Panc1 (cell line): ENCODE measurements around the gene SUPT6H. TPM values are rescaled to one million over a fixed set of nuclear protein-coding genes. Genes with fewer than 3 reads are reported as not detected.

Experiments used
- ATAC-seq: fragments of 200-7000 bp; cut with Tn5 transposase; 2 replicates; pipeline ENCODE4 v1.9.1; 2020; ENCODE audit warnings: mild to moderate bottlenecking, moderate library complexity
- BruUV-seq: library from RNA; stranded (reverse); fragments of 400-500 nt; replicated peaks from 2 replicates; lab custom pipeline; 2021; lab: Mats Ljungman, UMichigan
- CTCF ChIA-PET: fragments of 300-600 bp; sonication (Branson Sonifier 250); formaldehyde crosslinking; loops from one replicate; lab custom pipeline; 2022; ENCODE audit warnings: antibody characterized with exemption; lab: Charles Lee
- POLR2A ChIA-PET: fragments of 300-600 bp; sonication (Branson Sonifier 250); formaldehyde crosslinking; loops from one replicate; lab custom pipeline; 2022; ENCODE audit warnings: antibody characterized with exemption; lab: Charles Lee
- DNase-seq: peaks from one replicate; pipeline ENCODE4 v3.0.0-alpha.2; 2010; ENCODE audit warnings: low read depth, low spot score
- H3K27ac ChIP-seq: 2 replicates; pipeline ENCODE4 v1.5.1; 2011; ENCODE audit warnings: mild to moderate bottlenecking, low read length, inconsistent platforms
- H3K27me3 ChIP-seq: fragments of 200-500 bp; sonication (Bioruptor generic); 2 replicates; pipeline ENCODE4 v1.6.0; 2014; ENCODE audit warnings: low read length, inconsistent platforms; ENCODE audit not compliant: control insufficient read depth, insufficient read depth
- H3K36me3 ChIP-seq: fragments of 200-500 bp; sonication (Bioruptor generic); 2 replicates; pipeline ENCODE4 v1.5.1; 2014; ENCODE audit warnings: inconsistent platforms, mild to moderate bottlenecking, low read length, moderate library complexity; ENCODE audit not compliant: control insufficient read depth, insufficient read depth
- H3K4me1 ChIP-seq: 2 replicates; pipeline ENCODE4 v1.5.1; 2011; ENCODE audit warnings: inconsistent platforms, mild to moderate bottlenecking, low read length, moderate library complexity; ENCODE audit not compliant: control insufficient read depth, insufficient read depth
- H3K4me3 ChIP-seq, 2 experiments: 2 replicates each; pipeline ENCODE4 v1.5.1; 2011 to 2012; ENCODE audit warnings: low read depth in 2 of 2, low read length in 2 of 2, mild to moderate bottlenecking in 2 of 2, inconsistent platforms in 1 of 2, moderate library complexity in 1 of 2
- H3K9me3 ChIP-seq: fragments of 200-500 bp; sonication (Bioruptor generic); 2 replicates; pipeline ENCODE4 v1.5.1; 2014; ENCODE audit warnings: low read depth, mild to moderate bottlenecking, inconsistent platforms, low read length, moderate library complexity; ENCODE audit not compliant: control insufficient read depth, insufficient read depth
- CTCF ChIP-seq: fragments of 450-650 bp; IDR thresholded peaks from 2 replicates; pipeline ENCODE4 v1.5.1; 2017; ENCODE audit warnings: mild to moderate bottlenecking
- POLR2AphosphoS5 ChIP-seq: IDR thresholded peaks from 2 replicates; pipeline ENCODE4 v1.6.1; 2012; ENCODE audit warnings: mild to moderate bottlenecking, low read depth, low read length, moderate library complexity
- REST ChIP-seq, 2 experiments: IDR thresholded peaks; 2 replicates each; pipeline ENCODE4 v1.6.1; 2011 to 2012; ENCODE audit warnings: low read depth in 2 of 2, control low read depth in 1 of 2, low read length in 1 of 2, mild to moderate bottlenecking in 1 of 2, moderate library complexity in 1 of 2; ENCODE audit not compliant: insufficient read depth in 1 of 2
- SIN3A ChIP-seq: IDR thresholded peaks from 2 replicates; pipeline ENCODE4 v1.6.1; 2012; ENCODE audit warnings: low read depth, mild to moderate bottlenecking, low read length, moderate library complexity, borderline replicate concordance; ENCODE audit not compliant: insufficient read depth
- TCF7L2 ChIP-seq: IDR thresholded peaks from 2 replicates; pipeline ENCODE4 v1.6.1; 2011; ENCODE audit warnings: mild to moderate bottlenecking, low read depth, low read length, inconsistent platforms
- in situ Hi-C: cut with HindIII; loops from 2 replicates; pipeline ENCODE4 v1.10.0; 2016; ENCODE audit warnings: low sequenced_read_pairs, low pct_unique_long_range_greater_than_20kb
- intact Hi-C: fragments of 100-400 bp; cut with micrococcal nuclease; formaldehyde crosslinking; loops from one replicate; pipeline ENCODE4 v1.10.0; 2022; ENCODE audit not compliant: unreplicated experiment
- total RNA-seq: library from RNA; stranded (reverse); gene quantifications from one replicate; pipeline ENCODE4 v1.2.1, GENCODE V29; 2021; ENCODE audit not compliant: unreplicated experiment

Gene SUPT6H
- total RNA-seq, 1 experiment from 2014 or later, result 108 TPM

- TF ChIP-seq POLR2AphosphoS5, result 0 out of 2 replicates have a peak, but pooled peaks have one; percentile 17
- no peak for TF ChIP-seq SIN3A
- H3K27me3 ChIP-seq, result no peaks in the 10 kb centered on the region
- peaks cover 45% of the 10 kb centered on the region for H3K36me3 ChIP-seq
- no peak for DNase-seq
- no peak overlapping the region for H3K4me3 ChIP-seq
- intact Hi-C loops (no loop called here), in situ Hi-C loops (no loop called here)
- ChIA-PET CTCF (no interaction called here), POLR2A (no interaction called here)
- H3K27ac ChIP-seq, result no peak overlapping the region
- no TSS peak for BruUV-seq
- no peaks in the 10 kb centered on the region for H3K9me3 ChIP-seq
- ATAC-seq, result no peak
- no peaks in the 10 kb centered on the region for H3K4me1 ChIP-seq
These were observed 46.6 kb upstream of the SUPT6H start for GRCh38 chr17:28615260-28615940.

DNA sequence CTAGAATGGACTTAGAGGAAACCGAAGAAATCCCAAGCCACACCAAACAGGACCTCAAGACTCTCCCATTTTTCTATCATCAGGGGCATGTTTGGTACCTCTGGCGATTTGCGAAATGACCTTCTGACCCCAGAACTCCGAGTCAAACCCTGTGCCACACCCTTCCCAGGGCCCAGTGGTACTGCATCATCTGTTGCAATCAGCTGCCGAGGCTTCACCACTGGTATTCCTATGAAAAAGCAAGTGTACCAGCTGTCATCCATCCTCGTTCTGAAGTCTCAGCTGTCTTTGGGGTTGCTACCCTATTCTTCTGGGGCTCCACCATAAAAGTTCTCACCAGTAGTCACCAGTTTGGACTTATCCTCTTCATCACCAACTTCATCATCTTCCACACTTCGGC, 45.7 kb upstream of the SUPT6H start:
- H3K9me3 ChIP-seq, result no peaks in the 10 kb centered on the region
- no TSS peak for BruUV-seq
- in situ Hi-C loops, result no loop called here
- no peak overlapping the region for H3K27ac ChIP-seq
- no peaks in the 10 kb centered on the region for H3K27me3 ChIP-seq
- no peaks in the 10 kb centered on the region for H3K4me1 ChIP-seq
- ChIA-PET POLR2A (no interaction called here), CTCF (no interaction called here)
- no peak overlapping the region for H3K4me3 ChIP-seq
- no peak for TF ChIP-seq TCF7L2
- intact Hi-C loops, result no loop called here
- H3K36me3 ChIP-seq, result peaks cover 52% of the 10 kb centered on the region
- DNase-seq (no peak), ATAC-seq (no peak)

- H3K9me3 ChIP-seq, result no peaks in the 10 kb centered on the region
- intact Hi-C loops, result no loop called here
- no peak for TF ChIP-seq CTCF
- no peak for TF ChIP-seq SIN3A
- TF ChIP-seq POLR2AphosphoS5, result no peak
- TF ChIP-seq REST (IDR thresholded peaks at IDR 0.05; ENCODE audit: insufficient read depth in 1 of 2, low read depth in 2 of 2, low read length in 1 of 2), result no peak
- TF ChIP-seq TCF7L2, result no peak
- CTCF ChIA-PET, result no interaction called here
- no peak overlapping the region for H3K27ac ChIP-seq
- peaks cover 68% of the 10 kb centered on the region for H3K36me3 ChIP-seq
- POLR2A ChIA-PET, result no interaction called here
- no TSS peak for BruUV-seq
- no peak for DNase-seq
- no peaks in the 10 kb centered on the region for H3K27me3 ChIP-seq
- in situ Hi-C loops, result no loop called here
- no peak for ATAC-seq
- H3K4me1 ChIP-seq, result no peaks in the 10 kb centered on the region
- H3K4me3 ChIP-seq, result no peak overlapping the region
These were observed 43.5 kb upstream of the SUPT6H start for GRCh38 chr17:28618464-28618863.
